HEK293 (cell line): ENCODE data around the gene SLC9A2.

ENCODE experiments used
- CTCF ChIA-PET: fragments of 350-600 bp; formaldehyde crosslinking; extraction: SDS; loops from one replicate; lab custom pipeline; 2021; ENCODE audit warnings: antibody characterized with exemption; lab: Yijun Ruan, JAX
- POLR2A ChIA-PET: fragments of 300-600 bp; formaldehyde crosslinking; extraction: SDS; loops from one replicate; lab custom pipeline; 2020; ENCODE audit warnings: antibody characterized with exemption, inconsistent platforms; lab: Yijun Ruan, JAX
- H3K27ac ChIP-seq: fragments of 200-500 bp; sonication (Bioruptor generic); 2 replicates; pipeline ENCODE4 v1.5.1; 2014; ENCODE audit warnings: low read depth, low read length, control low read depth, inconsistent platforms; ENCODE audit errors: extremely low read depth
- H3K36me3 ChIP-seq, 2 experiments: fragments of 200-500 bp in 1 of 2; sonication (Bioruptor generic) in 1 of 2; 1 replicate in 1 of 2; 2 replicates in 1 of 2; pipeline ENCODE4 v1.5.1; 2014 to 2017; ENCODE audit warnings: inconsistent platforms in 2 of 2, low read length in 2 of 2; ENCODE audit not compliant: control insufficient read depth in 2 of 2, insufficient read depth in 1 of 2
- H3K4me1 ChIP-seq: fragments of 200-500 bp; sonication (Bioruptor generic); 2 replicates; pipeline ENCODE4 v1.5.1; 2014; ENCODE audit warnings: mild to moderate bottlenecking, low read length, inconsistent platforms; ENCODE audit not compliant: control insufficient read depth, insufficient read depth
- H3K4me3 ChIP-seq: 2 replicates; pipeline ENCODE4 v1.5.1; 2011; ENCODE audit warnings: low read depth, mild to moderate bottlenecking, control low read depth, low read length, moderate library complexity
- H3K9me3 ChIP-seq: fragments of 200-500 bp; sonication (Bioruptor generic); 2 replicates; pipeline ENCODE4 v1.5.1; 2014; ENCODE audit warnings: low read depth, low read length, inconsistent platforms; ENCODE audit not compliant: control insufficient read depth, insufficient read depth
- PATZ1 ChIP-seq: fragments of 450-650 bp; formaldehyde crosslinking; IDR thresholded peaks from 2 replicates; pipeline ENCODE4 v1.5.1; 2016; ENCODE audit warnings: missing biosample characterization, missing genetic modification characterization
- PBX3 ChIP-seq: sonication (generic); formaldehyde crosslinking; IDR thresholded peaks from 2 replicates; pipeline ENCODE4 v1.8.1; 2022; ENCODE audit warnings: mild to moderate bottlenecking, moderate library complexity, missing genetic modification reagents
- ZBTB17 ChIP-seq: fragments of 450-650 bp; formaldehyde crosslinking; IDR thresholded peaks from 2 replicates; pipeline ENCODE4 v1.5.1; 2016; ENCODE audit warnings: missing biosample characterization, missing genetic modification characterization
- ZBTB21 ChIP-seq: fragments of 450-650 bp; formaldehyde crosslinking; IDR thresholded peaks from 2 replicates; pipeline ENCODE4 v1.5.1; 2017; ENCODE audit warnings: missing biosample characterization, missing genetic modification characterization
- ZBTB48 ChIP-seq: fragments of 450-650 bp; formaldehyde crosslinking; IDR thresholded peaks from 2 replicates; pipeline ENCODE4 v1.5.1; 2016; ENCODE audit warnings: missing biosample characterization, missing genetic modification characterization
- ZNF112 ChIP-seq: fragments of 450-650 bp; formaldehyde crosslinking; IDR thresholded peaks from 2 replicates; pipeline ENCODE4 v1.5.0; 2017; ENCODE audit warnings: missing biosample characterization, missing genetic modification characterization
- ZNF184 ChIP-seq: fragments of 450-650 bp; IDR thresholded peaks from 2 replicates; pipeline ENCODE4 v1.5.1; 2018; ENCODE audit warnings: missing biosample characterization, mild to moderate bottlenecking, missing genetic modification characterization
- ZNF202 ChIP-seq: fragments of 450-650 bp; formaldehyde crosslinking; IDR thresholded peaks from 2 replicates; pipeline ENCODE4 v1.5.1; 2016; ENCODE audit warnings: missing biosample characterization, missing genetic modification characterization, borderline replicate concordance
- ZNF221 ChIP-seq: fragments of 450-650 bp; formaldehyde crosslinking; IDR thresholded peaks from 2 replicates; pipeline ENCODE4 v1.5.1; 2017; ENCODE audit warnings: missing biosample characterization, missing genetic modification characterization, borderline replicate concordance
- ZNF239 ChIP-seq: fragments of 450-650 bp; formaldehyde crosslinking; IDR thresholded peaks from 2 replicates; pipeline ENCODE4 v1.5.1; 2016; ENCODE audit warnings: missing biosample characterization, missing genetic modification characterization
- ZNF473 ChIP-seq: fragments of 450-650 bp; formaldehyde crosslinking; IDR thresholded peaks from 2 replicates; pipeline ENCODE4 v1.5.1; 2017; ENCODE audit warnings: missing biosample characterization, missing genetic modification characterization
- ZNF48 ChIP-seq: fragments of 450-650 bp; formaldehyde crosslinking; IDR thresholded peaks from 2 replicates; pipeline ENCODE4 v1.5.1; 2016; ENCODE audit warnings: missing biosample characterization, missing genetic modification characterization
- ZNF488 ChIP-seq: fragments of 450-650 bp; formaldehyde crosslinking; IDR thresholded peaks from 2 replicates; pipeline ENCODE4 v1.5.1; 2016; ENCODE audit warnings: missing biosample characterization, missing genetic modification characterization
- ZNF596 ChIP-seq: fragments of 450-650 bp; IDR thresholded peaks from 2 replicates; pipeline ENCODE4 v1.5.0; 2018; ENCODE audit warnings: missing biosample characterization, mild to moderate bottlenecking, missing genetic modification characterization, moderate library complexity
- ZNF692 ChIP-seq: fragments of 450-650 bp; formaldehyde crosslinking; IDR thresholded peaks from 2 replicates; pipeline ENCODE4 v1.5.1; 2016; ENCODE audit warnings: missing biosample characterization, missing genetic modification characterization
- TF ChIP-seq, protein P1 (sequence below): fragments of 450-650 bp; formaldehyde crosslinking; IDR thresholded peaks from 2 replicates; pipeline ENCODE4 v1.5.1; 2016; ENCODE audit warnings: missing biosample characterization, missing genetic modification characterization, borderline replicate concordance
- TF ChIP-seq, protein P2 (sequence below): fragments of 450-650 bp; formaldehyde crosslinking; IDR thresholded peaks from 2 replicates; pipeline ENCODE4 v1.5.1; 2017; ENCODE audit warnings: missing biosample characterization, missing genetic modification characterization

The SLC9A2 gene

GRCh38 chr2:102660574-102660973, 41.2 kb downstream of the SLC9A2 start:
- no peak for TF ChIP-seq ZNF184 (tag by site-specific recombination)
- TF ChIP-seq, protein P1, sequence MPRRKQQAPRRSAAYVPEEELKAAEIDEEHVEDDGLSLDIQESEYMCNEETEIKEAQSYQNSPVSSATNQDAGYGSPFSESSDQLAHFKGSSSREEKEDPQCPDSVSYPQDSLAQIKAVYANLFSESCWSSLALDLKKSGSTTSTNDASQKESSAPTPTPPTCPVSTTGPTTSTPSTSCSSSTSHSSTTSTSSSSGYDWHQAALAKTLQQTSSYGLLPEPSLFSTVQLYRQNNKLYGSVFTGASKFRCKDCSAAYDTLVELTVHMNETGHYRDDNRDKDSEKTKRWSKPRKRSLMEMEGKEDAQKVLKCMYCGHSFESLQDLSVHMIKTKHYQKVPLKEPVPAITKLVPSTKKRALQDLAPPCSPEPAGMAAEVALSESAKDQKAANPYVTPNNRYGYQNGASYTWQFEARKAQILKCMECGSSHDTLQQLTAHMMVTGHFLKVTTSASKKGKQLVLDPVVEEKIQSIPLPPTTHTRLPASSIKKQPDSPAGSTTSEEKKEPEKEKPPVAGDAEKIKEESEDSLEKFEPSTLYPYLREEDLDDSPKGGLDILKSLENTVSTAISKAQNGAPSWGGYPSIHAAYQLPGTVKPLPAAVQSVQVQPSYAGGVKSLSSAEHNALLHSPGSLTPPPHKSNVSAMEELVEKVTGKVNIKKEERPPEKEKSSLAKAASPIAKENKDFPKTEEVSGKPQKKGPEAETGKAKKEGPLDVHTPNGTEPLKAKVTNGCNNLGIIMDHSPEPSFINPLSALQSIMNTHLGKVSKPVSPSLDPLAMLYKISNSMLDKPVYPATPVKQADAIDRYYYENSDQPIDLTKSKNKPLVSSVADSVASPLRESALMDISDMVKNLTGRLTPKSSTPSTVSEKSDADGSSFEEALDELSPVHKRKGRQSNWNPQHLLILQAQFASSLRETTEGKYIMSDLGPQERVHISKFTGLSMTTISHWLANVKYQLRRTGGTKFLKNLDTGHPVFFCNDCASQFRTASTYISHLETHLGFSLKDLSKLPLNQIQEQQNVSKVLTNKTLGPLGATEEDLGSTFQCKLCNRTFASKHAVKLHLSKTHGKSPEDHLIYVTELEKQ (tag by site-specific recombination), result no peak
- TF ChIP-seq ZNF48 (tag by site-specific recombination), result no peak
- no peak for TF ChIP-seq ZBTB48
- TF ChIP-seq PBX3 (CRISPR knock-in tag), result no peak
- TF ChIP-seq, protein P2, sequence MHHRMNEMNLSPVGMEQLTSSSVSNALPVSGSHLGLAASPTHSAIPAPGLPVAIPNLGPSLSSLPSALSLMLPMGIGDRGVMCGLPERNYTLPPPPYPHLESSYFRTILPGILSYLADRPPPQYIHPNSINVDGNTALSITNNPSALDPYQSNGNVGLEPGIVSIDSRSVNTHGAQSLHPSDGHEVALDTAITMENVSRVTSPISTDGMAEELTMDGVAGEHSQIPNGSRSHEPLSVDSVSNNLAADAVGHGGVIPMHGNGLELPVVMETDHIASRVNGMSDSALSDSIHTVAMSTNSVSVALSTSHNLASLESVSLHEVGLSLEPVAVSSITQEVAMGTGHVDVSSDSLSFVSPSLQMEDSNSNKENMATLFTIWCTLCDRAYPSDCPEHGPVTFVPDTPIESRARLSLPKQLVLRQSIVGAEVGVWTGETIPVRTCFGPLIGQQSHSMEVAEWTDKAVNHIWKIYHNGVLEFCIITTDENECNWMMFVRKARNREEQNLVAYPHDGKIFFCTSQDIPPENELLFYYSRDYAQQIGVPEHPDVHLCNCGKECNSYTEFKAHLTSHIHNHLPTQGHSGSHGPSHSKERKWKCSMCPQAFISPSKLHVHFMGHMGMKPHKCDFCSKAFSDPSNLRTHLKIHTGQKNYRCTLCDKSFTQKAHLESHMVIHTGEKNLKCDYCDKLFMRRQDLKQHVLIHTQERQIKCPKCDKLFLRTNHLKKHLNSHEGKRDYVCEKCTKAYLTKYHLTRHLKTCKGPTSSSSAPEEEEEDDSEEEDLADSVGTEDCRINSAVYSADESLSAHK (tag by site-specific recombination), result no peak
- TF ChIP-seq ZNF473 (tag by site-specific recombination), result no peak
- no peak for TF ChIP-seq ZNF221 (tag by site-specific recombination)
- no peak for TF ChIP-seq ZNF202 (tag by site-specific recombination)
- no peak for TF ChIP-seq PATZ1 (tag by site-specific recombination)
- TF ChIP-seq ZNF112 (tag by site-specific recombination), result no peak
- TF ChIP-seq ZNF692 (tag by site-specific recombination), result no peak
- no peak for TF ChIP-seq ZNF239 (tag by site-specific recombination)
- no peak for TF ChIP-seq ZNF488 (tag by site-specific recombination)
- no peak for TF ChIP-seq ZNF596 (tag by site-specific recombination)
- TF ChIP-seq ZBTB21, result no peak
- no peak for TF ChIP-seq ZBTB17 (tag by site-specific recombination)
- TF ChIP-seq, all 188 proteins: peak for 0
- H3K27ac ChIP-seq, result no peak overlapping the region
- no peaks in the 10 kb centered on the region for H3K4me1 ChIP-seq
- CTCF ChIA-PET, result no interaction called here
- POLR2A ChIA-PET, result no interaction called here
- H3K4me3 ChIP-seq, result no peak overlapping the region
- H3K9me3 ChIP-seq, result no peaks in the 10 kb centered on the region
- H3K36me3 ChIP-seq, result no peaks in the 10 kb centered on the region
